ENCODE measurements around the gene SPIRE1. TPM values are rescaled to one million over a fixed set of nuclear protein-coding genes. Genes with fewer than 3 reads are reported as not detected.

SPIRE1 gene
- total and polyA plus RNA-seq, 12 donors, result 8.4 to 65.3 (median 47.4) TPM

- DNase-seq, result no peak
- H3K27ac ChIP-seq, result no peak overlapping the region
- H3K4me1 ChIP-seq, result peaks cover 0 to 17% (median 4%) of the 10 kb centered on the region in 9 donors
- ATAC-seq, result peak in 3 of 8 donors; percentile 21 to 35 (median 32)
- peaks cover 0 to 10% (median 0%) of the 10 kb centered on the region in 11 donors for H3K9me3 ChIP-seq
- WGBS, 2 donors, result 79 to 80% methylated on average over 5 of the region's 5 CpGs
- intact Hi-C loops (cut with DNase I), result no loop called here
- TF ChIP-seq CTCF (IDR thresholded peaks at IDR 0.05), result no peak
- H3K4me3 ChIP-seq, result no peak overlapping the region
- H3K36me3 ChIP-seq, result peaks cover 0 to 13% (median 0%) of the 10 kb centered on the region in 9 donors
- peaks cover 0 to 6% (median 0%) of the 10 kb centered on the region in 7 donors for H3K27me3 ChIP-seq
These were observed 234.1 kb downstream of the SPIRE1 start for GRCh38 chr18:12423820-12424219.

- Histone ChIP-seq H3K27me3 (peaks cover 0 to 6% (median 0%) of the 10 kb centered on the region in 7 donors), H3K4me1 (peaks cover 0 to 17% (median 4%) of the 10 kb centered on the region in 9 donors), H3K27ac (no peak overlapping the region), H3K4me3 (no peak overlapping the region), H3K36me3 (peaks cover 0 to 13% (median 0%) of the 10 kb centered on the region in 9 donors), H3K9me3 (peaks cover 0 to 10% (median 0%) of the 10 kb centered on the region in 11 donors)
- intact Hi-C loops (cut with DNase I), result no loop called here
- TF ChIP-seq CTCF (IDR thresholded peaks at IDR 0.05), result no peak
- no peak for ATAC-seq
- no peak for DNase-seq
- WGBS, 2 donors, result 95% methylated on average over 10 of the region's 10 CpGs
These were observed 234.5 kb downstream of the SPIRE1 start for GRCh38 chr18:12423393-12423792.

- intact Hi-C loops (cut with DNase I), result no loop called here
- Histone ChIP-seq H3K27me3 (peaks cover 0 to 6% (median 0%) of the 10 kb centered on the region in 7 donors), H3K9me3 (peaks cover 0 to 10% (median 0%) of the 10 kb centered on the region in 11 donors), H3K36me3 (peaks cover 0 to 13% (median 0%) of the 10 kb centered on the region in 9 donors), H3K27ac (no peak overlapping the region), H3K4me1 (peaks cover 0 to 17% (median 4%) of the 10 kb centered on the region in 9 donors), H3K4me3 (no peak overlapping the region)
- TF ChIP-seq CTCF (IDR thresholded peaks at IDR 0.05), result peak in 1 of 9 donors; percentile 13
- ATAC-seq (peak in 1 of 8 donors; percentile 29), DNase-seq (no peak)
- WGBS, 2 donors, result 83 to 84% methylated on average over 9 of the region's 9 CpGs
These were observed 235.0 kb downstream of the SPIRE1 start for GRCh38 chr18:12422936-12423335.

- Histone ChIP-seq H3K9me3 (no peaks in the 10 kb centered on the region), H3K27me3 (peaks cover 0 to 6% (median 0%) of the 10 kb centered on the region in 7 donors), H3K36me3 (peaks cover 0 to 1% (median 0%) of the 10 kb centered on the region in 9 donors), H3K4me1 (peaks cover 0 to 17% (median 4%) of the 10 kb centered on the region in 9 donors), H3K4me3 (no peak overlapping the region), H3K27ac (no peak overlapping the region)
- ATAC-seq, result no peak
- intact Hi-C loops (cut with DNase I), result no loop called here
- 81% methylated on average over 5 of the region's 5 CpGs for WGBS, 2 donors
- no peak for DNase-seq
- TF ChIP-seq CTCF (IDR thresholded peaks at IDR 0.05), result no peak
These were observed 236.2 kb downstream of the SPIRE1 start for GRCh38 chr18:12421732-12422131.
